HG03139 (cell line): ENCODE data around the gene EEFSEC.

Experiments
- ATAC-seq: cut with Tn5 transposase; IDR thresholded peaks from one replicate; pipeline ENCODE4 v1.9.1; 2021; ENCODE audit not compliant: unreplicated experiment

Gene EEFSEC

DNA sequence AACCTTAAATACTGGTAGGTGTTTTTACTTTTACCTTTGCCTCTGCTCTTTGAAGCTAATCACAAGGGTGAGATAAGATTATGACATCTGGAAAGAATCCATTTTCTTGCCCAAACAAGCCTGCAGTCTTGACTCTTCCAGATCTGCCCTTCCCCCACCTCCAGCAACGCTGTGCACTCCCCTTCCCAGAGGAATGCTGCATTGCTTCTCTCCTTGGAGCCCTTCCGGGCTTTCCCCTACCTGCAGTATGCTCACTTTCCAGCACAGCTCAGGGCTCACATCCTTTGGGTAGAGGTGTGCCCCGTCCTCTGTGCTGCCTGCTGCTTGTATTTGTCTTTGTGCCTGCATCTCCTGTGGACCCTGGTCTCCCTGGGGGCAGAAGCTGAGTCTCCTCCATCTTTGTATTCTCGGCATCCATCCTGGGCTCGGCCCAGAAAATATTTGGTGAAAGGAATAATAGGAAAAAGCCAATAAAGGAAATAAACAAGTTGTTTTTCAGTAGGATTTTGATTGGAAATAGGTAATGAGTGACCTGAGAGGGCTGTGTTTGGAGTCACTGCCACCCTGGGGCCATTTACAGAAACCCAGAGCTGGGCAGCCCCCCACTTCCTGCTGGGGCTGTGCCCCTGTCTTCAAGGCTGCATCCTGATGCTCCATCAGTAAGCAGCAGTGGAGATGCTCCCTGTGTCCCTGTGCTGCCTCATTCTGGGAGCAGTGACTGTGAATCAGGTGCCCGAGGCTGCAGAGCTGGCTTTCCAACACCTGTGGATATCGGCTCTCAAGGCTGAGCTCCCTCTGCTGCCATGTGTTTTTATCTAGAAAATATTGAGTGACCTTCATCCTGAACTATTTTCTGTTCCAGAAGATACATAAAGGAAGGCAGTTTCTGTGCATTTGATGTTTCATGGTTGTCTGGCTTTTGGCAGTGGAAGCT is 117.5 kb downstream of the EEFSEC start:
- ATAC-seq = no peak

DNA sequence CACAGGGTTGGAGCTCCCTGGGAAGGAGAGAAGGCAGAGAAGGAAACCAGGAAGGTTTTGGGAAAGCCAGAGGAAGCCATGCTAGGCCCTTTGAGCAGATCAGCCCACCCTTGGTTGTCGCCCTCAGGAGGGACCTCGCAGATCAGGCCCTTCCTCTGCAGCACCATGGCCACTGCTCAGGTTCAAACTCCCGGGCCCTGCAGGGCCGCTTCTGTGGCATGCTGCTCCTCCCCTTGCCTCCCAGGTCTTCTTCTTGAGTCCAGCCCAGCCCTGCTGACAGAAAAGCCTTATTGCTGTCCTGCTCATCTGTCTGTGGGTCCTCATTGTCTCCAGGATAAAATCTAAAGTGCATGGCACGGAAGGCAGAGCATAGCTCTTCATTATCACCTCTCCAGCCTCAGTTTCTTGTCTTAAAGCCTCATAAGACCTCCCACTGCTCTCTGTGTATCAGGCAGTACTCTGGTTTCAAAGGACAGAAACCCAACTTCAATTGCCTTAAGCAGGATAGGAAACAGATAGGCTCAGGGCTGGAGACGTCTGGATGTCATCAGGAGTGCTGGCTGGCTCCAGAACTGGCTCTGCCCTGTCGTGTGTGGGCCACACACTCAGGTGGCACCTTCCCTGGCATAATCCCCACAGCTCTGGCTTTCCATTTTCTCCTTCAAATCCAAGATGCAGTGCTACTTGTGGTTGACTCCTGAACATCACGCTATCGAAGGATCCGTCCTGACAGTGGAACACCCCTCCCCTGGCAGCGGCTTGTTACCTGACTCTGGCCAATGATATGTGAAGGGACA is 118.5 kb downstream of the EEFSEC start:
- no peak for ATAC-seq

GRCh38 chr3:128273109-128273840 is 120.0 kb downstream of the EEFSEC start:
- ATAC-seq = no peak

- ATAC-seq = no peak
These were observed 120.7 kb downstream of the EEFSEC start for GRCh38 chr3:128273841-128274573.

DNA sequence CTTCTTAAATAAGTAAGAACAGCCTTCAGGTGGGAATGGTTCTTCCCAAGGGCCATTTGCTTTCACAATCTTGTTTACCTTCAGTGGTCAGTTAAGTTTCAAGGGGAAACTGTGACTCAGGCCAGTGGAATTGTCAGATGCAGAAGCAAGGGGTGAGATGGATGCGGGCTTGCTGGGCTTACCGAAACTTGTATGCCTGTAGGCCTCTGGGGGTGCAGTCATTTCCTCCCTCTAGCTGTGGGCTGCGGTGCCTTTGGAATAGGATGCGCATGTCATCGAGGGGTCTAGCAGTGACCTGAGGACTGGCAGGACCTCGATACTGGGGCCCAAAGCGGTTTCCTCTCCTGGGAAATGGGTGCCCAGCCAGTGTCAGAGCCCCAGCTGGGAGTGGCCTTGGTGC is 121.6 kb downstream of the EEFSEC start:
- ATAC-seq = no peak

GRCh38 chr3:128275316-128276145 is 122.2 kb downstream of the EEFSEC start:
- ATAC-seq = no peak

GRCh38 chr3:128276146-128276435 is 122.8 kb downstream of the EEFSEC start:
- no peak for ATAC-seq

- no peak for ATAC-seq
These were observed 123.4 kb downstream of the EEFSEC start for GRCh38 chr3:128276577-128277183.

- no peak for ATAC-seq
These were observed 124.2 kb downstream of the EEFSEC start for GRCh38 chr3:128277378-128278069.

GRCh38 chr3:128278130-128278529 is 124.8 kb downstream of the EEFSEC start:
- no peak for ATAC-seq

DNA sequence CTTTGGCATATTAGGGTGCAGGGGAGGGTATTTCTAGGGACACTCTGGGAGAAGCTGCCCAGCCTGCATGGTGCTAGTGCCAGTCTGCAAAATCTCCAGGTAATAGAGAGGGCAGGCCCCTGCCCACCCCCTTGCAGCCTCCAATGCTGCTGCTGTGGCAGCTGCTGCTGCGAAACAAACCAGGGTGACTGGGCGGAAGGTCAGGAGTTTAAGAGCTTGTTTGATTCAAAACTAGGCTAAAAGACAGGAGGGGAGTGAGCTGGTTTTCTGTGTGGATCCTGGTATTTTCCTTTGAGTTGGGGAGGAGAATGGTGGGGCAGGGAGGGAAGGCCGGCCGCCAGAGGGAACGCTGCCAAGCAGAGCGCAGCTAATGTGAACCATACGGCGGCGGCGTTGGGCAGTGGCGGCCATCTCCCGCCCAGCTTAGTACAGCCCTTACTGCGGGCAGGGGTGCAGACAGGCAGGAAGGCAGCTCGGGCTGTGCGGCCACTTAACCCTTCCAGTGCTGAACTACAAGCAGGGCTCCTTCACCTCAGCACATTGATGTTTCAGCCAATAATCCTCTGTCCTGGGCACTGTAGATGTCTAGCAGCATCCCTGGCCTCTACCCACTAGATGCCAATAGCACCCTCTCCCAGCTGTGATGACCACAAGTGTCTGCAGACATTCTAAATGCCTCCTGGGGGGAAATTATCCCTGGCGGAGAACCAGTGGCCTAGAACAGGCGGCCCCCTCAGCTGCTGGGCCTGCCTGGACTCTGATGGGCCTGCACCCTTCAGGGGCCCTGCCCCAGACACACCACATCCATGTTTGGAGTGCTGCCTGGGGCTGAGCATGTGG is 125.7 kb downstream of the EEFSEC start:
- ATAC-seq = no peak

DNA sequence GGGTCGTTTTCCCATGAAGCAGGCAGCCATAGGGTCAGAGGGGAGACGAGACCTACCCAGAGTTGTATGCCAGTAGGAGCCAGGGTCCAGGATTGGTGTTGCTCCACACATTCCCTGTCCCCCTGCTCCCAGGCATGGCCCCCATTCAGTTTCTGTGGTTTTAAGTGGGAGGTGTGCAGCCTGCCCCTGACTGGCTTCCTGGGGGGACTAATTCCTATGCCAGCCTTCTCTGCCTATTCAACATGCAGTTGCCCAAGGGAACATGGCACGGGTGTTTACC is 126.3 kb downstream of the EEFSEC start:
- no peak for ATAC-seq

GRCh38 chr3:128280481-128281052 is 127.3 kb downstream of the EEFSEC start:
- no peak for ATAC-seq

- no peak for ATAC-seq
These were observed 127.8 kb downstream of the EEFSEC start for GRCh38 chr3:128281056-128281455.

GRCh38 chr3:128281461-128282367 is 128.4 kb downstream of the EEFSEC start:
- no peak for ATAC-seq

GRCh38 chr3:128282380-128283196 is 129.3 kb downstream of the EEFSEC start:
- ATAC-seq = no peak
